GM12878 (cell line): ENCODE measurements around the gene PCK2. TPM values are rescaled to one million over a fixed set of nuclear protein-coding genes. Genes with fewer than 3 reads are reported as not detected.

Source experiments
- ATAC-seq: fragments of 200-7000 bp; cut with Tn5 transposase; 3 replicates; pipeline ENCODE4 v1.9.1; 2020; ENCODE audit warnings: mild to moderate bottlenecking, moderate library complexity
- BruUV-seq: library from RNA; stranded (reverse); fragments of 400-500 nt; replicated peaks from 2 replicates; lab custom pipeline; 2021; lab: Mats Ljungman, UMichigan
- CTCF ChIA-PET: fragments of 300-600 bp; sonication (Branson Sonifier 250); formaldehyde crosslinking; extraction: SDS; loops from one replicate; lab custom pipeline; 2021; ENCODE audit warnings: inconsistent platforms; lab: Yijun Ruan, JAX
- POLR2A ChIA-PET: fragments of 350-600 bp; formaldehyde crosslinking; extraction: SDS; loops from one replicate; lab custom pipeline; 2021; ENCODE audit warnings: inconsistent platforms; lab: Charles Lee
- RAD21 ChIA-PET: fragments of 300-600 bp; sonication (Branson Sonifier 250); formaldehyde crosslinking; loops from one replicate; lab custom pipeline; 2023; ENCODE audit warnings: antibody characterized with exemption; ENCODE audit not compliant: unreplicated experiment; lab: Charles Lee
- SMC1A ChIA-PET: fragments of 300-600 bp; sonication (Branson Sonifier 250); formaldehyde crosslinking; loops from one replicate; lab custom pipeline; 2023; ENCODE audit not compliant: unreplicated experiment, uncharacterized antibody; lab: Charles Lee
- DNase-seq: peaks from one replicate; pipeline ENCODE4 v3.0.0-alpha.2; 2011; ENCODE audit warnings: low read depth, low spot score
- FAIRE-seq: peaks from 3 replicates; lab custom pipeline; 2011; peaks lifted over from hg19 to GRCh38; lab: Jason Lieb, UNC
- H2AFZ ChIP-seq: 2 replicates; pipeline ENCODE4 v1.6.0; 2011; ENCODE audit warnings: low read depth, low read length, control low read depth; ENCODE audit not compliant: control insufficient read depth
- H3K27ac ChIP-seq: 2 replicates; pipeline ENCODE4 v1.5.1; 2011; ENCODE audit warnings: control low read depth; ENCODE audit not compliant: control insufficient read depth, insufficient read depth
- H3K27me3 ChIP-seq, 2 experiments: replicated peaks in 1 of 2; 2 replicates each; pipeline versions ENCODE4 v1.6.0 to v1.6.1; 2011; ENCODE audit warnings: low read length in 1 of 2; ENCODE audit not compliant: control insufficient read depth in 2 of 2, insufficient read depth in 2 of 2
- H3K36me3 ChIP-seq, 2 experiments: 2 replicates each; pipeline ENCODE4 v1.5.1; 2011; ENCODE audit warnings: low read length in 1 of 2; ENCODE audit not compliant: control insufficient read depth in 2 of 2, insufficient read depth in 2 of 2
- H3K4me1 ChIP-seq: 2 replicates; pipeline ENCODE4 v1.6.1; 2011; ENCODE audit warnings: mild to moderate bottlenecking, low read length, moderate library complexity, mixed read lengths; ENCODE audit not compliant: control insufficient read depth, insufficient read depth
- H3K4me2 ChIP-seq: 2 replicates; pipeline ENCODE4 v1.6.0; 2011; ENCODE audit warnings: control low read depth; ENCODE audit not compliant: control insufficient read depth, insufficient read depth
- H3K4me3 ChIP-seq: fragments of 200-600 bp; sonication (generic); 2 replicates; pipeline ENCODE4 v1.5.1; 2016
- H3K79me2 ChIP-seq: 2 replicates; pipeline ENCODE4 v1.6.0; 2011; ENCODE audit warnings: low read length; ENCODE audit not compliant: control insufficient read depth, insufficient read depth
- H3K9ac ChIP-seq: 2 replicates; pipeline ENCODE4 v1.8.0; 2011; ENCODE audit warnings: low read length, control low read depth, mixed read lengths; ENCODE audit not compliant: control insufficient read depth, insufficient read depth
- H3K9me3 ChIP-seq: replicated peaks from 3 replicates; pipeline ENCODE4 v1.5.1; 2011; ENCODE audit warnings: mild to moderate bottlenecking, low read length; ENCODE audit not compliant: control insufficient read depth, insufficient read depth
- H4K20me1 ChIP-seq: 2 replicates; pipeline ENCODE4 v1.6.0; 2011; ENCODE audit not compliant: control insufficient read depth, insufficient read depth
- ATF7 ChIP-seq: fragments of 450-650 bp; IDR thresholded peaks from 2 replicates; pipeline ENCODE4 v1.6.1; 2016; ENCODE audit warnings: low read depth, mild to moderate bottlenecking
- CBX3 ChIP-seq: fragments of 200-600 bp; sonication (generic); IDR thresholded peaks from 2 replicates; pipeline ENCODE4 v1.6.1; 2016; ENCODE audit warnings: low read depth, borderline replicate concordance
- EGR1 ChIP-seq, 2 experiments: IDR thresholded peaks; 1 replicate in 1 of 2; 2 replicates in 1 of 2; pipeline ENCODE4 v1.6.1; 2011 to 2012; ENCODE audit warnings: low read depth in 2 of 2, low read length in 2 of 2, borderline replicate concordance in 1 of 2, mild to moderate bottlenecking in 1 of 2, moderate library complexity in 1 of 2
- FOXK2 ChIP-seq: fragments of 450-650 bp; IDR thresholded peaks from 2 replicates; pipeline ENCODE4 v1.6.1; 2017; ENCODE audit warnings: mild to moderate bottlenecking, moderate library complexity
- IRF5 ChIP-seq: fragments of 450-650 bp; IDR thresholded peaks from 2 replicates; pipeline ENCODE4 v1.6.1; 2017; ENCODE audit warnings: borderline replicate concordance
- MXI1 ChIP-seq: fragments of 150-350 bp; IDR thresholded peaks from 2 replicates; pipeline ENCODE4 v1.6.1; 2011; ENCODE audit warnings: low read depth, mild to moderate bottlenecking, inconsistent platforms, low read length, improper control_type of control experiment
- NR2C2 ChIP-seq: IDR thresholded peaks from 2 replicates; pipeline ENCODE4 v1.6.1; 2011; ENCODE audit warnings: borderline replicate concordance, low read depth; ENCODE audit not compliant: control insufficient read depth, insufficient read length
- PAX5 ChIP-seq: IDR thresholded peaks from 2 replicates; pipeline ENCODE4 v1.6.1; 2011; ENCODE audit warnings: low read depth, low read length, borderline replicate concordance
- TCF3 ChIP-seq: IDR thresholded peaks from 2 replicates; pipeline ENCODE4 v1.6.1; 2012; ENCODE audit warnings: low read depth, mild to moderate bottlenecking, low read length, borderline replicate concordance; ENCODE audit not compliant: insufficient read depth
- YY1 ChIP-seq: IDR thresholded peaks from 2 replicates; pipeline ENCODE4 v1.6.1; 2011; ENCODE audit warnings: low read depth, mild to moderate bottlenecking, low read length
- ZBTB4 ChIP-seq: fragments of 450-650 bp; formaldehyde crosslinking; IDR thresholded peaks from 2 replicates; pipeline ENCODE4 v1.4.0; 2022; ENCODE audit warnings: mild to moderate bottlenecking, moderate library complexity
- WGBS: methylation state at CpG from one replicate; pipeline ENCODE4 v1.1.6; 2016; ENCODE audit warnings: low lambda C conversion rate; ENCODE audit not compliant: insufficient replicate concordance, insufficient coverage; ENCODE audit errors: missing lambda C conversion rate; 5-methylcytosine and 5-hydroxymethylcytosine counted together
- in situ Hi-C: fragments of 300-500 bp; cut with MboI; formaldehyde crosslinking; loops from 9 replicates; pipeline ENCODE4 v1.14.3; 2018; ENCODE audit warnings: mixed read lengths
- intact Hi-C: fragments of 100-400 bp; cut with micrococcal nuclease; formaldehyde crosslinking; loops from one replicate; pipeline ENCODE4 v1.14.2; 2022; ENCODE audit not compliant: unreplicated experiment
- polyA plus RNA-seq, 11 experiments: library from polyadenylated mRNA; depleted of rRNA in 4 of 11; unstranded in 6 of 11; stranded (reverse) in 5 of 11; fragments of >200 nt; fragmentation: Nextera tagmentation in 4 of 11; fragmentation: Illumina TruSeq in 1 of 11; extraction: Ambion mirVana in 4 of 11; extraction: Trizol in 1 of 11; gene quantifications; 1 replicate in 1 of 11; 2 replicates in 10 of 11; pipeline versions ENCODE4 v1.2.1 to v1.2.3, GENCODE V29; 2011 to 2016; ENCODE audit warnings: inconsistent platforms in 2 of 11, missing spikeins in 2 of 11, low read depth in 1 of 11
- total RNA-seq, 4 experiments: library from RNA; depleted of rRNA in 3 of 4; stranded (reverse); fragments of >200 nt in 3 of 4; fragmentation: Illumina TruSeq in 1 of 4; extraction: Trizol in 1 of 4; gene quantifications; 2 replicates each; pipeline versions ENCODE4 v1.2.1 to v1.2.3, GENCODE V29; 2013 to 2021
- TF ChIP-seq, protein P1 (sequence below): IDR thresholded peaks from 2 replicates; pipeline ENCODE4 v1.6.1; 2012; ENCODE audit warnings: mild to moderate bottlenecking, low read depth, low read length

Gene PCK2
- total and polyA plus RNA-seq, 10 of the 15 experiments (the other 5 are each of a cell fraction or from before 2014, with no cell fraction given), result 6.6 to 110 (median 44.6) TPM

- TF ChIP-seq IRF5, result no peak
- no peak for TF ChIP-seq FOXK2
- no peak for TF ChIP-seq PAX5
- no peak for TF ChIP-seq EGR1 (IDR thresholded peaks at IDR 0.05; ENCODE audit: borderline replicate concordance in 1 of 2, low read depth in 2 of 2, low read length in 2 of 2)
- TF ChIP-seq CBX3, result no peak
- TF ChIP-seq YY1, result no peak
- TF ChIP-seq MXI1, result no peak
- TF ChIP-seq TCF3, result no peak
- TF ChIP-seq, all 136 proteins: peak for 0
These were observed 24.7 kb upstream of the PCK2 start (continued) for GRCh38 chr14:24069411-24069735.

GRCh38 chr14:24070285-24071143 is 23.6 kb upstream of the PCK2 start:
- Histone ChIP-seq H4K20me1 (no peaks in the 10 kb centered on the region; the same call in 1 of the 2 replicates), H3K36me3 (no peaks in the 10 kb centered on the region), H3K27me3 (peaks cover 0 to 2% of the 10 kb centered on the region in 2 experiments; a peak in 1 of 4 replicates), H3K9me3 (no peaks in the 10 kb centered on the region), H3K79me2 (no peaks in the 10 kb centered on the region), H3K9ac (no peak overlapping the region), H3K4me2 (no peak overlapping the region), H3K4me1 (peaks cover 8% of the 10 kb centered on the region), H3K4me3 (no peak overlapping the region), H3K27ac (no peak overlapping the region), H2AFZ (no peak overlapping the region)
- RAD21 ChIA-PET, result interaction anchor here (0.8 to 1.3 kb wide), 3 partner anchors 15 to 38 kb away, joined by 3 to 4 read pairs (median 3); no protein-coding TSS in a partner anchor
- no peak for FAIRE-seq
- ATAC-seq, result no peak
- in situ Hi-C loops, result no loop called here
- intact Hi-C loops, result no loop called here
- POLR2A ChIA-PET, result interaction anchor here (1.0 kb wide), 1 partner anchor 22 kb away, joined by 3 read pairs; no protein-coding TSS in a partner anchor
- DNase-seq, result no peak
- 62% methylated on average over 10 of the region's 10 CpGs for WGBS
- CTCF ChIA-PET, result interaction anchor here (2.0 to 2.7 kb wide), 2 partner anchors 12 to 43 kb away, joined by 4 to 10 read pairs; partner anchors contain the start of gene DCAF11
- SMC1A ChIA-PET, result interaction anchor here (1.4 to 1.5 kb wide), 2 partner anchors 12 to 20 kb away, joined by 4 to 5 read pairs; no protein-coding TSS in a partner anchor
- BruUV-seq, result no TSS peak
- no peak for TF ChIP-seq NR2C2
- TF ChIP-seq, protein P1, sequence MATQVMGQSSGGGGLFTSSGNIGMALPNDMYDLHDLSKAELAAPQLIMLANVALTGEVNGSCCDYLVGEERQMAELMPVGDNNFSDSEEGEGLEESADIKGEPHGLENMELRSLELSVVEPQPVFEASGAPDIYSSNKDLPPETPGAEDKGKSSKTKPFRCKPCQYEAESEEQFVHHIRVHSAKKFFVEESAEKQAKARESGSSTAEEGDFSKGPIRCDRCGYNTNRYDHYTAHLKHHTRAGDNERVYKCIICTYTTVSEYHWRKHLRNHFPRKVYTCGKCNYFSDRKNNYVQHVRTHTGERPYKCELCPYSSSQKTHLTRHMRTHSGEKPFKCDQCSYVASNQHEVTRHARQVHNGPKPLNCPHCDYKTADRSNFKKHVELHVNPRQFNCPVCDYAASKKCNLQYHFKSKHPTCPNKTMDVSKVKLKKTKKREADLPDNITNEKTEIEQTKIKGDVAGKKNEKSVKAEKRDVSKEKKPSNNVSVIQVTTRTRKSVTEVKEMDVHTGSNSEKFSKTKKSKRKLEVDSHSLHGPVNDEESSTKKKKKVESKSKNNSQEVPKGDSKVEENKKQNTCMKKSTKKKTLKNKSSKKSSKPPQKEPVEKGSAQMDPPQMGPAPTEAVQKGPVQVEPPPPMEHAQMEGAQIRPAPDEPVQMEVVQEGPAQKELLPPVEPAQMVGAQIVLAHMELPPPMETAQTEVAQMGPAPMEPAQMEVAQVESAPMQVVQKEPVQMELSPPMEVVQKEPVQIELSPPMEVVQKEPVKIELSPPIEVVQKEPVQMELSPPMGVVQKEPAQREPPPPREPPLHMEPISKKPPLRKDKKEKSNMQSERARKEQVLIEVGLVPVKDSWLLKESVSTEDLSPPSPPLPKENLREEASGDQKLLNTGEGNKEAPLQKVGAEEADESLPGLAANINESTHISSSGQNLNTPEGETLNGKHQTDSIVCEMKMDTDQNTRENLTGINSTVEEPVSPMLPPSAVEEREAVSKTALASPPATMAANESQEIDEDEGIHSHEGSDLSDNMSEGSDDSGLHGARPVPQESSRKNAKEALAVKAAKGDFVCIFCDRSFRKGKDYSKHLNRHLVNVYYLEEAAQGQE, result no peak
- no peak for TF ChIP-seq ZBTB4
- no peak for TF ChIP-seq ATF7
